D721Med (cell line): ENCODE data around the gene ZNF532.
A peak's percentile ranks its signal among the peaks of the same experiment; 100 is the strongest.
"Not testable (repeated sequence)": the region's sequence is repeated elsewhere in the genome, so short reads cannot be mapped to it uniquely, and the experiment has no call there.

ENCODE experiments used
- DNase-seq: peaks from one replicate; pipeline ENCODE4 v3.0.0; 2011; ENCODE audit warnings: low spot score; ENCODE audit not compliant: insufficient read length
- FAIRE-seq: peaks from 2 replicates; lab custom pipeline; 2011; peaks lifted over from hg19 to GRCh38; lab: Jason Lieb, UNC
- CTCF ChIP-seq: IDR thresholded peaks from 2 replicates; pipeline ENCODE4 v1.5.1; 2012; ENCODE audit warnings: mild to moderate bottlenecking, control low read depth; ENCODE audit not compliant: insufficient read depth; ENCODE audit errors: missing control alignments

Gene ZNF532

GRCh38 chr18:58864146-58865032, at the start of gene ZNF532:
ZNF532 (plus strand) TSS chr18:58864877. CDS start in a region left out here.
- no peak for FAIRE-seq
- no peak for TF ChIP-seq CTCF
- DNase-seq: peak; percentile 79

- no peak for DNase-seq
- TF ChIP-seq CTCF: no peak
- FAIRE-seq: no peak
Measured at GRCh38 chr18:58819051-58819450, 45.6 kb upstream of the ZNF532 start.

- FAIRE-seq: peak; percentile 93
- DNase-seq: no peak
- no peak for TF ChIP-seq CTCF
Measured at GRCh38 chr18:58820251-58820650, 44.4 kb upstream of the ZNF532 start.

- no peak for TF ChIP-seq CTCF
- DNase-seq (no peak), FAIRE-seq (no peak)
Measured at GRCh38 chr18:58822944-58823343, 41.7 kb upstream of the ZNF532 start.

- no peak for DNase-seq
- TF ChIP-seq CTCF: no peak
- FAIRE-seq: peak; percentile 72
Measured at GRCh38 chr18:58823412-58823811, 41.3 kb upstream of the ZNF532 start.

- not testable (repeated sequence) for DNase-seq
- FAIRE-seq: peak; percentile 84
Measured at GRCh38 chr18:58826926-58827325, 37.8 kb upstream of the ZNF532 start.

- DNase-seq: no peak
Measured at GRCh38 chr18:58827428-58827827, 37.2 kb upstream of the ZNF532 start.

More at GRCh38 chr18:58827428-58827827, 37.2 kb upstream of the ZNF532 start:
- no peak for TF ChIP-seq CTCF
- FAIRE-seq: no peak
